GM18907 (cell line): ENCODE data around the gene KRT9.
"Not testable (repeated sequence)": the region's sequence is repeated elsewhere in the genome, so short reads cannot be mapped to it uniquely, and the experiment has no call there.

Experiments used
- ATAC-seq: cut with Tn5 transposase; IDR thresholded peaks from one replicate; pipeline ENCODE4 v1.9.1; 2021; ENCODE audit warnings: mild to moderate bottlenecking, moderate library complexity; ENCODE audit not compliant: unreplicated experiment

The KRT9 gene

DNA sequence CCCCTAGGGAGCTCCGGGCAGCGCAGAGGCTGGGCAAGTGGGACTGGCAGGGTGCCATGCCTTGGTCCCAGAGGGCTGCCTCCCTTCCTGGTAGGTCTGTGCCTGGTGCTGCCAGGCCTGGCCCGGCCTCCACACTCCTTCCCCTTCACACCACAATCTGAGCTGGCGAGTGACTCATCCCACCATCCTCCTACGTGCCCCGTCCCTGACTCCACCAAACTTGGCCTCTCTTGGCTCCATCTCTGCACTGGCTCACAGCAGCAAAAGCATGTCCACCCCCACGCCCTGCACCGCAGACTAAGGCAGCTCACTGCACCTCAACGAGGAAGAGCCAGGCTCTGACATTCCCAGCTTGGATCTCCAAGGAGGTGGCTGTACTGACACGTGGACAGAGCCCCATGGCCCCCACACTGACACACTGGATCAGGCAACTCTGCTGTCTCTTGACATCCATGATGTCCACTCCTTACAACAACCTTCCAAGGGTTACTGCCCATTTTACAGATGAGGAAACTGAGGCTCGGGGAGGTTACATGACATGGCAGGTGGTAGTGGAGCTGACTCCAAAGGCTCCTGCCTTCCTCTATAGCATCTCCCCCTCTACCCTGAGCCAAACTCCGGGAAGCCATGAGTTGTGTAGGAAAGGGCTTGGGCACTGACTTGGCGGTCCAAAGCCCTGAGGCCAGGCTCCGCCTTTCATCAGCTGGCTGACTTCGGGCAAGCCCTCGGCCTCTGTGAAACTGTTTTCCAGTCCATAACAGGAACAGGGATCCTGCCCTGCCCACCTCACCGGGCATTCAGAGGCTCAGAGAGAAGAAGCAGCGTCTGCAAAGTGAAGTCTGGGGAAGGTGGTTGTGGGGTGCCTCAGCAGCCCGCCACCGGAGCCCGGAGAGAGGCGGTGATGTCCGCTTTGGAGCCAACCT lies 23.7 kb downstream of the KRT9 start:
- ATAC-seq = no peak

DNA sequence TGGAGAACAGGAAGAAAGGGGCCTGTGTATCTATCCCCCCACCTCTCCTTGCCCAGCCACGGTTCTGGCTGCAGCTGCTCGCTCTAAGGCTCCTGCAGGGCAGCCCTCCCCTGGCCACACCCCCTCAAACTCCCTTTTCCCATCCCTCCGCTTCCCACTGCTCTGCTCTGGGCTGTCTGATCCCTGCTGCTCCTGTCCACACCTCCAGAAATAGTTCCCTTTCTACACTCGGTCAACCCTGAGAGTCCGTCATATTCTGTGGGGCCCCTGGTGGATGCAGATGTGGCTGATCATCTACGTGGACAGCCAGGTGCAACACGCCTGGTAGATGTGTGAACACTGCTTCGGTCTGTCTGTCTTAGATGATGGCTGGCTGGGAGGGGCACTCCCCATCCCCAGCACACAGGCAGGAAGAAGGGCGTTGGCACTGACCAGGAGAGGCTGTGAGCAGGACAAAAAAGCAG lies 24.4 kb downstream of the KRT9 start:
- ATAC-seq = no peak

DNA sequence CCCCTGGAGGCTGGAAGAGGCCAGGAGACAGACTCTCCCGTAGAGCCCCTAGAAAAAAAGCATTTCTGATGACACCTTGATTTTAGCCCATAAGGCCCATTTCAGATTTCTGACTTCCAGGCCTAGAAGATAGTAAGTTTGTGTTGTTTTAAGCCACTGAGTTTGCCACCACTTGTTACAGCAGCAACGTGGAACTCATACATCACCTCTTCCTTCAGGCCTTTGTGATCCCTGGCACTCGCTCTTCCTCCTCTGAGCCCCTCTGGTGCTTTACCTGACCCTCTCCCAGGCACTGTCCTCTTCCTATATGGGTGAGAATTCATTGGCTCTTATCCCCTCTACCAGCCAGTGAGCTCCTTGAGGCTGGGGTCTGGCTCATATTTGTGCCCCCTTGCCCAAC lies 25.0 kb downstream of the KRT9 start:
- ATAC-seq = no peak

DNA sequence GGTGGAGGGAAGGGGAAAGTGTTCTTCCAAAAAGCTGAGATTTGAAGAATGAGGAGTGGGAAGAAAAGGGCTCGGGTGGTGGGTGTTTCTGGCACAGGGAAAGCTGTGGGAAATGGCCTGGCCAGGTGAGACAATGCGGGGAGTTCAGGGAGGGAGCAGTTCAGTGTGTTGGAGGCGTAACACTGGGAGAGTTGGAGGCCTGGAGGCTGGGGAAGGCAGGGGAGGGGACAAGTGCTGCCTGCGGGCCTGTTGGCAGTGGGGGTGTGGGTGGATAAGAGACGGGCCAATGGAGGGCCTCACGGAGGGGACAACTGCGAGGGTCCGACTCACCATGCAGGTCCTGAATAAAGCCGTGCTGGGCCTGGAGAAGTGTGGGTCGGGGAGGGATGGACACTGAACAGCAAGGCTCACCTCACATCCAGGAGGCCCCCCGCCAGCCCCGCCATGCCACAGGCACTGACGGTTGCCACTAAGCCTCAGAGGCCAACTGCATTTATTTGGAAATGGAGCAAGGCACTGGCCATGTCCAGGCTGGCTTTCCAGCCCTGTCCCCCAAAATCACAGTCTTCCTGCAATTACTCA lies 25.9 kb downstream of the KRT9 start:
- ATAC-seq = no peak

DNA sequence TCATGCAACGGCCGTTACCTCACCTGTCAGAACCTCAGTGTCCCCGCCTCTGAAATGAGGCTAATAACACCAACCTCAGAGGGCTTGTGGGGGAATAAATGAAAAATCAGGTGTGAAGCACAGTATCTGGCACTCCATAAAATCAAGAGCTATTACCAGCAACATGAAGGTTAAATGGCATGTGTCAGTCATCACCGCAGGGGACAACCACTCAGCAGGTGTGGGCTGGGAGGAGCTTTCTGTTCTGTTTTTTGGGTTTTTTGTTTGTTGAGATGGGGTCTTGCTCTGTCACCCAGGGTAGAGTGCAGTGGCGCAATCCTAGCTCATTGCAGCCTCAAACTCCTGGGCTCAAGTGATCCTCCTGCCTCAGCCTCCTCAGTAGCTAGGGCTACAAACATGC lies 26.9 kb downstream of the KRT9 start:
- ATAC-seq = no peak

DNA sequence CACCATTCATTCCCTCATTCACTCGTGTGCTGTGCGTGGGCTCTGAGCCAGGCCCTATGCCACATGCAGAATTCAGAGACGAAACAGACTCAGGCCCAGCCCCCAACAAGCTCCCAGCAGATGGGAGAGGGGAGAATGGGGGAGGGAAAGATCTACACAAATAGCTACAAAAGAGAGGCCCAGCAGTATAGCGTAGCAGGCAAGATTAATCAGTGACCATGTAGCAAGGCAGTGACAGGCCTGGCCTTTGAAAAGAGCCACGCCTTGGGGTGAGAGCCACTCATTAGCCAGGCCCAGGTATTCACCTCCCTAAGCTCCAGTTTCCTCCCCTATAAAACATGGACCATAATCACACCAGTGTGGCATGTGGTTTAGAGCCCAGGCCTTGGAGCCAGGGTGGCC lies 27.4 kb downstream of the KRT9 start:
- no peak for ATAC-seq

DNA sequence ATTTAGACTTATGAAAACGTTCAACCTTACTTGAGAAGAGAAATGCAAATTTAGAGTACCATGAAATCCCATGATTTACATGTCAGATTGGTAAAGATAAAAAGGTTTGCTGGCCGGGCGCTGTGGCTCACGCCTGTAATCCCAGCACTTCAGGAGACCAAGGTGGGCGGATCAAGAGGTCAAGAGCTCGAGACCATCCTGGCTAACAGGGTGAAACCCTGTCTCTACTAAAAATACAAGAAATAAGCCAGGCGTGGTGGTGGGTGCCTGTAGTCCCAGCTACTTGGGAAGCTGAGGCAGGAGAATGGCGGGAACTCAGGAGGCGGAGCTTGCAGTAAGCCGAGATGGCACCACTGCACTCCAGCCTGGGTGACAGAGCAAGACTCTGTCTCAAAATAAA lies 29.1 kb downstream of the KRT9 start:
- ATAC-seq = not testable (repeated sequence)

DNA sequence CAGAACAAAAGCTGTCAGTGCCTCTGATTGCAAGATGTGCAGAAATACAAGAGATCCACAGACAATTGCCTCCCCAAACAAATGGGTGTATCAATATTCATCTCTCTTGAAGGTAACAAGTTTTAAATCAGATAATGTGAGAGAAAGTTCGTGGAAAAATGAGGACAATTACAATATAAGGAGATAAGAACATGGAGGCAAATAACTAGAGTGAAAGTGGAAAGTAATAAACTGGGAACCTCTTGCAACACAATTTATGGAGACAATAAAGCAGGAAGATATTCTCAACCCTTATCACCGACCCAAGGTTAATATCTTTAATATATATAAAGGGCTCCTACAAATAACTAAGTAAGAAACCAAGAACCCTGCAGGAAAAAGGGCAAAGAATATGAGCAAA lies 29.5 kb downstream of the KRT9 start:
- no peak for ATAC-seq

DNA sequence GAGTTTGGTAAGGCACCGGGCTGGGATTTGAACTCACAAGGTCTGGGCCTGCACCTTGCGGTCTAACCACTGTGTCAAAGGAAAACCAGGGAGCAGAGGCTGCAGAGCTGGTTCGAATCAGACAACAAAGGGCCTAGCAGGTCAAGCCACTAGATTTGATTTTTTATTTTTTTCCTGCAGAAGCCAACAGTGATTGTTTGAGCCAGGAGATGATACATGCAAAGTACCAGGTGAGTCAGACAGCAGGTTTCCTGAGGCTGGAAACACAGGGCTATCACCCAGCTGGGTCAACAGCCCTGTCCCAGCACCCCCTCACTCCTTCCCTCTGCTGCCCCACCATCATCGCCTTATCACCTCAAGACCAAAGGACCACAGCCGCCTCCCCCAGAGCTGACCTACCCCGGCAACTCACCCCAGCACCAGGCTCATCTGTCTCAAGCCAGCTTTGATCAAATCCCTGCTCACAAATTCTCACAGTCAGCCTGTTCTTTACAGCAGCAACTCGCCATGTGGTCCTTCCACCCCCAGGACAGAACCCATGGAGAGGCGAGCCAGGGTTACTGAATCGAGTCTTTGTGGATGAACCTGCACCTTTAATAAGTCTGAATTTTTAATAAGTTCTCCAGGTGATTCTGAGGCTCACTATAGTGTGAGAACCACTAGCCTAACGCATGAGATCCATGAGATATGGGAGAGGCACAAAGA lies 30.8 kb downstream of the KRT9 start:
- ATAC-seq = no peak

DNA sequence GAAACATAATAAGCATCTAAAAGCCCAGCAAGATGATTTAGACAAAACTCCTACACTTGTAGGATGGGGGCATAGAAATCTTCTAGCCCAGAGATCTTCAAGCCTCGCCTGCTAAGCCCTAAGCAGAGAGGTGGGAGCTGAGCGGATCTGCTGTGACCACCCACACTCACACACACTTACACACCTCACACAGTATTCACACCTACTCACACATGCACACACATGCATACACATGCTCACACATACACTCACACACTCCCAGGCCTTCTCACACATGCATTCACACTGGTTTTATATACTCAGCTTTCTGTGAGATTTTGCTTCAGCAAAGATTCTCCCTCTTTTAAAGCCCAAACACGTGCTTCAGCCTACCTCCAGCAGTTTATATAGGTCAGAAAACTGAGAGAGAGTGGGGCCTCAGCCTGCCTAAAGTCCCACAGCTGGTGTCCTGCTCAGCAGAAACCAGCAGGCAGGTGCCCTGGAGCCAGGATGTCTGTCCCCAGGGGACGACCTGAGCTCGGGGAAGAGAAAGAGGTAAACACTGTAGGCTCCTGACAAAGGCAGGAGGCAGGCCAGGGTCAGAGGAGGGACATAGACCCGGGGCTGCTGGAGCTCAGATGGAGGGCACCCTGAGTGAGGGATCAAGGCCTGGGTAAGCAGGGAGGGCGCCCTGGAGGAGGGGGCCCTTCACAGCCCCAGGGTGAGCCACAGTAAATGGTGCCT lies 31.7 kb downstream of the KRT9 start:
- no peak for ATAC-seq

DNA sequence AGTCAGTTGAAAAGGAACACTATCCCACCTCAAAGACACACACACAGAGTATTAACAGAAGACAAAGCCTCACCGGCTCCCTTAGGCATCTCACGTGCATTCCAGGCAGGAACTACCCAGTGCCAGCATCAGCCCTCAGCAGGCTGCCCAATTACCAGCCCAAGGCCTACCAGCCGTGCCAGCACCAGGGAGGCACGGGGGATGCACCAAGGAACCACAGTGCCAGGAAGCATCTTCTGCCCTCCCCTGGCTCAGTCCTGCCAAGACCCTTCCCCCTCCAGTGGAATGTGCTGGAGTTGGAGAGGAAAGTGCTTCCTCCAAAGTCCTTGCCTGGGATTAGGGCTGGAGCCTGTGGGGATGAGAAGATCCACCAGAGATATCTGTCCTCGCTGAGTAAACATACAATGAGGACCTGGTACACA lies 32.8 kb downstream of the KRT9 start:
- ATAC-seq = no peak

DNA sequence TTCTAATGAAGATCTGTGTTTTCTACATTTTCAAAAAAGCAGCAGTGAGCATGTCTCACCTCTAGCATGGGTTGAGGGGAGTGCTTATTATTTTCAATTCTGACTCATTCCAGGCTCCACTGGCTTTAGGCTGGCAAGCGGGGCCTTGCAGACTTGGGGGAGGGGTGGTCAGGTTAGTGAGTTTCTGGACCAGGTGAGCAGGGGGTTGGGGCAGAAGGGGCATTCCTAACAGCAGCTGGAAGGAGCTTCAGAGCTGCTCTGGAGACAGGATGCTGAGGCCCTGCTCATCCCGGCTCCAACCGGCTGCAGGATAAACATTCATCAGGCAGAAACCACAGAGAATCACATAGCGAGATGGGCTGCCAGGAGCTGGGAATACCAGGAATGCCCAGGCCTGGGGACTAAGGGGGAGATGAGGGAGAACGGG lies 33.3 kb downstream of the KRT9 start:
- no peak for ATAC-seq

DNA sequence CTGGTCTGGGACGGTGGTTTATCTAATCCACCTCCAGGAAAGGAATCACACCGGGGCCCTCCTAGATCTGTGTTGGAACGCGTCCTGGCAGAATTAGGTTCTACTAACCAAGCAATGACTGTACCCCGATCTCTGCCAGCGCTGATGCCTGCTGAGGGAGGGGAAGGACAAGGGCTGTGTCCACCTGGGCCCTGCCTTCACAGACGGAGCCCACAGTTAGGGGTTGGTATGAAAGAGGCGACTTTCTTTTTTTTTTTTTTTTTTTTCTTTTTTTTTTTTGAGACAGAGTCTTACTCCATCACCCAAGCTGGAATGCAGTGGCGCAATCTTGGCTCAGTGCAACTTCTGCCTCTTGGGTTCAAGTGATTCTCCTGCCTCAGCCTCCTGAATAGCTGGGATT lies 33.9 kb downstream of the KRT9 start:
- ATAC-seq = no peak

DNA sequence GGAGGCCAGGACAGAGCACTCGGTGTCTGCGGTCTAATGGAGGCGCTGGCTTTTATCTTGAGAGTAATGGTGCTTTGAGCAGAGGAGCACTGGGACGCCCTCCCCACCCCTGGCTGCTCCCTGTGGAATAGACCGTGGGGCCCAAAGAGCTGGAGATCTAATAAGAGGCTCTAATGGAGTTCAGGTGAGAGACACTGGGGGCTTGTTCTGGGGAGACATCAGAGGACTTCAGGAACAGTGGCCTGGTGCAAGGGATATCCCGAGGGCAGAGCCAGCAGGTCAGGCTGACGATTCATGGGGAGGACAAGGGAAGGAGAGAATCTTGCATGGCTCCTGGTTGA lies 34.3 kb downstream of the KRT9 start:
- ATAC-seq = no peak

DNA sequence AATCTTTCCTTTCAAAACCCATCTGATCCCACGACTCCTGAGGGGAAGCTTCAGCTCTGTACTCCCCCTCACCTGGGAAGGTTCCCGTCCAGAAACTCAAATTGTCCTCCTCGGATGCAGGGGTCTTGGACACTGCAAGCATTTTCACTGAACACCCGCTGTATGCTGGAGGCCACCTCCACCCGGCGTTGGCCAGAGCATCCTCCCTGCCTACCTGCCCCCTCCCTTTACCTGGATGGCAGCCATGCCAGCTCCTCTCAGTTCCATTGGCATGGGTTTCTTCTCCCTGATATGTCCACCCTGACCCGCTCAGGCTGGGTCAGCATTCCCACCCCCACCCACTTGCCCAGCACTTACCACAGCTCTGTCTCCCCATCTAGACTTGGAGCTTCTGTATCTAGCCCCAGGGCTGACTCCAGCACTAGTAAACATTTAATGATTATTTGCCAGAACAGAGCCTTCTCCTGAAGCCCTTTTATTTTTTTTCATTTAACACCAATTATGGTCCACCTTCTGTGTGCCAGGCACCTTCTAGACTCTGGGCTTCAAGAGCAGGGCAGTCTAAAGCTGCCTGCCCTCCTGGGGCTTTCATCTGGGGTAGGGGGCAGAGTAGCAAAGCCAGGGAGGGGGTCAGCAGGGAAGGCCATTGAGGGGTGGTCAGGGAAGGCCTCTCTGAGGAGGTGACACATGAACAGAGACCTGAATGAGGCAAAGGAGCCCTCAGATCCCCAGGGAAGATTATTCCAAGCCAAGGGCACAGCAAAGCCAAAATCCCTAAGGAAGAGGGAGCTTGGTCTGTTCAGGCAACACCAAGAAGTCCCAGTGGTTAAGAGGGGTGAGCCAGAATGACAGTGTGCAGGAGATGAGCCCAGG lies 34.9 kb downstream of the KRT9 start:
- no peak for ATAC-seq

DNA sequence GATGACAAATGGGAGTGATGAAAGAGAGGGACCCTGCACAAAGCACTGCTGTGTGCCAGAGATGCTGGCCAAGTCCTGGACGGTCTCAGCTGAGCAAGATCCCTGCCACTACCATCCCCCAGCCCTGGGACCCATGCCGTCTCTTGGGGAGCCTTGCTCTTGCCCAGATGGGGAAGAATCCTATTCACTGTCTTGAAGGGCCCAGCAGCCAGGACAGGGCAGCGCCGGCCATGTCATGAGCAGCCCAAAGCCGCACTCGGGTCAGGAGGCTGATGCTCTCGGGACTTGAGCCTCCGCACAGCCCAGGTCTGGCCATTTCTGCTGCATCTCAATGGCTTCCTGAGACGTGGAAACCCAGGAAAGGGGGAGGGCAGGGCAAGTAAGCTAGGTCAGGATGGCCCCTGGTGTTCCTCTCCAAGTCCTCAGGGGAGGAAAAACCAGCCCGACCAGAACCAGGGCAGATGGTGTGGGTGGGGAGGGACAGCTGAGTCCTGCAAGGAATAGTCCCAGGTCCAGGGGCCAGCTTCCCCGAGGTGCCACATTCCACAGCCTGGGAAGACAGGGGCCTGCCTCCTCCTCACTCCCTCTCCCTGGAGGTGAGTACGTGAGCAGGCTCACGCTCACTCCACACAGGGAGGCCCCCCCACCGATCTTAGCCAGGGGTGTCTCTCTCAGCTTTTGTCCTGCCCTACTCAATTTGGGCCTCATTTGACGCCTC lies 35.9 kb downstream of the KRT9 start:
- ATAC-seq = no peak

DNA sequence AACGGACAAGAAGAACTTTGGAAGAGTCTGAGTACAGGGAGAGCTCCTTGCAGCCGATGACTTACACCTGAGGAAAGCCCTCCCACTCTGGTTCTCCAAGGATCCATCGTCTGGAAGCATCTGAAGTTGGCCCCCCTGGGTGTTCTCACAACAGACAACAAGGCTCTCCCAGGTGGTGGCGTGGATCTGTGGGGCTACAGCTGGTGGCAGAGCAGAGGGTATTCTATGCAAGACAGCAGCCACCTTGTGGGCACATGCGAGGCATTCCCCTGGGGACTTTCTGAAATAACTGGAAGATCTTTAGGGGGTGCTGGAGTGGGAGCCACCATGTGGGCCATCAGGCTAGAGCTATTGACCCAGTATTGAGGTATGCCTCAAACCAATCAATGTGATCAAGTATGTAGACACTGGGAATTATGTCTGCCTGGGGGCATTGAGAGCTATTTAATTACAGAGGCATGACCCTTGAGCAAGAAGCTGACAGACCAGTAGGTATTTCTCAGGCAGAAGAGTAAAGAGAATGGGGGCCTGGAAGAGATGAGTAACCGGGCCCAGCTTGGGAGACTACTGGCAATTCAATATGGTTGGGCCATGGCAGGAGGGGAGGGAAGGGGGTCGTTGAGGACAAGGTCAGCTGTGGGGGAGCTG lies 36.8 kb downstream of the KRT9 start:
- ATAC-seq = no peak

DNA sequence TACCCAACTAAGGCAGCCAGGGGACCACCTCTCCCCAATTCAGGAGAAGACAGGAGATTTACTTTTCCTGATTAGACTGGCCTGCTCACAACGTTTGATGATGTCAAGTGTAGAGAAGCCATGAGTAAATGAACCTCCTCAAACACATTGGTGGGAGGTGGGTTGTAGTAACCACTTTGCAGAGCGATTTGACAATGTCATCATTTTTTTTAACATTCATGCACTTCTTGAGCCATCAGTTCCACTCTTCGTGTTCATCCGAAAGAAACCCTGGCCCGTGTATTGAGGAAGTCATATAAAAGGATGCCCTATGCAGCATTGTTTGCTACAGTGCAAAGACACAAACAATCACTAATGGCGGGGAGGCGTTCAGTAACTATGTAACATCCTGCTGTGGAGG lies 38.2 kb downstream of the KRT9 start:
- no peak for ATAC-seq

DNA sequence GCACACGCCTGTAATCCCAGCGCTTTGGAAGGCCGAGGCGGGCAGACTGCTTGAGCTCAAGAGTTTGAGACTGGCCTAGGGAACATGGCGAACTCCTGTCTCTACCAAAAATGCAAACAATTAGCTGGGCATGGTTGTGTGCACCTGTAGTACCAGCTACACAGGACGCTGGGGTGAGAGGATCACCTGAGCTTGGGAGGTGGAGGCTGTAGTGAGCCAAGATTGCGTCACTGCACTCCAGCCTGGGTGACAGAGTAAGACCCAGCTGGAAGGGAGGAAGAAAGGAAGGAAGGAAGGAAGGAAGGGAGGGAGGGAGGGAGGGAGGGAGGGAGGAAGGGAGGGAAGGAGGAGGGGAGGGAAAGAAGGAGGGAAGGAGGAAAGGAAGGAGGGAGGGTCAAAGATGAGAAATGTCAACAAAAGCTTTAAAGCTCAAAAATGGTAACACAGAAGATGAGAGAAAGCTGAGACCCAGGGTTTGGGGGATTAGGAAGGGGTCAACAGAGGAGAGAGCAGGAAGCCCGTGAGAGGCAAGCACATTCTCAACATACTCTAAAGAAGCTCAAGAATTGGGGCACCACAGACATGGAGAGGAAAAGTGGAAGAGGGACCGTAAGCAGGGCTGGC lies 38.8 kb downstream of the KRT9 start:
- ATAC-seq = no peak
